ENCODE measurements around the gene TMEM272.

The TMEM272 gene

GRCh38 chr13:51773515-51773914 lies 71.5 kb downstream of the TMEM272 start:
- H3K27me3 ChIP-seq (ENCODE audit: low read depth, low read length) = no peaks in the 10 kb centered on the region
- H3K9me3 ChIP-seq (ENCODE audit: control insufficient read depth in 1 of 2, low read length in 2 of 2) = no peaks in the 10 kb centered on the region
- H3K4me3 ChIP-seq (ENCODE audit: low read depth in 1 of 2, low read length in 2 of 2) = no peak overlapping the region
- H3K27ac ChIP-seq (ENCODE audit: low read length) = no peak overlapping the region
- peaks cover 0 to 12% of the 10 kb centered on the region in 2 donors for H3K4me1 ChIP-seq (ENCODE audit: control insufficient read depth in 1 of 2, insufficient read depth in 2 of 2, low read length in 2 of 2)
- peaks cover 4% of the 10 kb centered on the region in 2 donors for H3K36me3 ChIP-seq (ENCODE audit: control insufficient read depth in 1 of 2, insufficient read depth in 2 of 2, low read length in 2 of 2)

GRCh38 chr13:51772781-51773180 lies 72.2 kb downstream of the TMEM272 start:
- Histone ChIP-seq H3K9me3 (ENCODE audit: control insufficient read depth in 1 of 2, low read length in 2 of 2) (no peaks in the 10 kb centered on the region), H3K4me3 (ENCODE audit: low read depth in 1 of 2, low read length in 2 of 2) (no peak overlapping the region), H3K36me3 (ENCODE audit: control insufficient read depth in 1 of 2, insufficient read depth in 2 of 2, low read length in 2 of 2) (peaks cover 4% of the 10 kb centered on the region in 2 donors), H3K27me3 (ENCODE audit: low read depth, low read length) (no peaks in the 10 kb centered on the region), H3K4me1 (ENCODE audit: control insufficient read depth in 1 of 2, insufficient read depth in 2 of 2, low read length in 2 of 2) (peaks cover 0 to 12% of the 10 kb centered on the region in 2 donors), H3K27ac (ENCODE audit: low read length) (no peak overlapping the region)

GRCh38 chr13:51772105-51772455 lies 72.9 kb downstream of the TMEM272 start:
- H3K36me3 ChIP-seq (ENCODE audit: control insufficient read depth in 1 of 2, insufficient read depth in 2 of 2, low read length in 2 of 2) = peaks cover 4% of the 10 kb centered on the region in 2 donors
- no peak overlapping the region for H3K4me3 ChIP-seq (ENCODE audit: low read depth in 1 of 2, low read length in 2 of 2)
- H3K9me3 ChIP-seq (ENCODE audit: control insufficient read depth in 1 of 2, low read length in 2 of 2) = no peaks in the 10 kb centered on the region
- H3K27ac ChIP-seq (ENCODE audit: low read length) = no peak overlapping the region
- H3K4me1 ChIP-seq (ENCODE audit: control insufficient read depth in 1 of 2, insufficient read depth in 2 of 2, low read length in 2 of 2) = peaks cover 0 to 12% of the 10 kb centered on the region in 2 donors
- no peaks in the 10 kb centered on the region for H3K27me3 ChIP-seq (ENCODE audit: low read depth, low read length)

GRCh38 chr13:51771418-51772104 lies 73.4 kb downstream of the TMEM272 start:
- Histone ChIP-seq H3K4me3 (ENCODE audit: low read depth in 1 of 2, low read length in 2 of 2) (no peak overlapping the region), H3K36me3 (ENCODE audit: control insufficient read depth in 1 of 2, insufficient read depth in 2 of 2, low read length in 2 of 2) (peaks cover 4% of the 10 kb centered on the region in 2 donors), H3K9me3 (ENCODE audit: control insufficient read depth in 1 of 2, low read length in 2 of 2) (no peaks in the 10 kb centered on the region), H3K4me1 (ENCODE audit: control insufficient read depth in 1 of 2, insufficient read depth in 2 of 2, low read length in 2 of 2) (peaks cover 0 to 12% of the 10 kb centered on the region in 2 donors), H3K27me3 (ENCODE audit: low read depth, low read length) (no peaks in the 10 kb centered on the region), H3K27ac (ENCODE audit: low read length) (no peak overlapping the region)

GRCh38 chr13:51770681-51771417 lies 74.1 kb downstream of the TMEM272 start:
- Histone ChIP-seq H3K27ac (ENCODE audit: low read length) (no peak overlapping the region), H3K9me3 (ENCODE audit: control insufficient read depth in 1 of 2, low read length in 2 of 2) (no peaks in the 10 kb centered on the region), H3K27me3 (ENCODE audit: low read depth, low read length) (no peaks in the 10 kb centered on the region), H3K4me3 (ENCODE audit: low read depth in 1 of 2, low read length in 2 of 2) (no peak overlapping the region), H3K4me1 (ENCODE audit: control insufficient read depth in 1 of 2, insufficient read depth in 2 of 2, low read length in 2 of 2) (peaks cover 0 to 12% of the 10 kb centered on the region in 2 donors), H3K36me3 (ENCODE audit: control insufficient read depth in 1 of 2, insufficient read depth in 2 of 2, low read length in 2 of 2) (peaks cover 4% of the 10 kb centered on the region in 2 donors)

- peaks cover 4% of the 10 kb centered on the region in 2 donors for H3K36me3 ChIP-seq (ENCODE audit: control insufficient read depth in 1 of 2, insufficient read depth in 2 of 2, low read length in 2 of 2)
- peaks cover 0 to 12% of the 10 kb centered on the region in 2 donors for H3K4me1 ChIP-seq (ENCODE audit: control insufficient read depth in 1 of 2, insufficient read depth in 2 of 2, low read length in 2 of 2)
- no peak overlapping the region for H3K4me3 ChIP-seq (ENCODE audit: low read depth in 1 of 2, low read length in 2 of 2)
- H3K9me3 ChIP-seq (ENCODE audit: control insufficient read depth in 1 of 2, low read length in 2 of 2) = no peaks in the 10 kb centered on the region
- H3K27ac ChIP-seq (ENCODE audit: low read length) = no peak overlapping the region
- H3K27me3 ChIP-seq (ENCODE audit: low read depth, low read length) = no peaks in the 10 kb centered on the region
Measured at GRCh38 chr13:51770160-51770559, 74.8 kb downstream of the TMEM272 start.

GRCh38 chr13:51769455-51770127 lies 75.4 kb downstream of the TMEM272 start:
- peaks cover 4% of the 10 kb centered on the region in 2 donors for H3K36me3 ChIP-seq (ENCODE audit: control insufficient read depth in 1 of 2, insufficient read depth in 2 of 2, low read length in 2 of 2)
- H3K4me3 ChIP-seq (ENCODE audit: low read depth in 1 of 2, low read length in 2 of 2) = no peak overlapping the region
- H3K27ac ChIP-seq (ENCODE audit: low read length) = no peak overlapping the region
- H3K9me3 ChIP-seq (ENCODE audit: control insufficient read depth in 1 of 2, low read length in 2 of 2) = no peaks in the 10 kb centered on the region
- no peaks in the 10 kb centered on the region for H3K27me3 ChIP-seq (ENCODE audit: low read depth, low read length)
- peaks cover 5 to 17% of the 10 kb centered on the region in 2 donors for H3K4me1 ChIP-seq (ENCODE audit: control insufficient read depth in 1 of 2, insufficient read depth in 2 of 2, low read length in 2 of 2)

- H3K36me3 ChIP-seq (ENCODE audit: control insufficient read depth in 1 of 2, insufficient read depth in 2 of 2, low read length in 2 of 2) = peaks cover 4% of the 10 kb centered on the region in 2 donors
- no peak overlapping the region for H3K27ac ChIP-seq (ENCODE audit: low read length)
- no peaks in the 10 kb centered on the region for H3K9me3 ChIP-seq (ENCODE audit: control insufficient read depth in 1 of 2, low read length in 2 of 2)
- peaks cover 11 to 17% of the 10 kb centered on the region in 2 donors for H3K4me1 ChIP-seq (ENCODE audit: control insufficient read depth in 1 of 2, insufficient read depth in 2 of 2, low read length in 2 of 2)
- no peak overlapping the region for H3K4me3 ChIP-seq (ENCODE audit: low read depth in 1 of 2, low read length in 2 of 2)
- H3K27me3 ChIP-seq (ENCODE audit: low read depth, low read length) = no peaks in the 10 kb centered on the region
Measured at GRCh38 chr13:51768976-51769375, 76.0 kb downstream of the TMEM272 start.

GRCh38 chr13:51768378-51768921 lies 76.5 kb downstream of the TMEM272 start:
- Histone ChIP-seq H3K36me3 (ENCODE audit: control insufficient read depth in 1 of 2, insufficient read depth in 2 of 2, low read length in 2 of 2) (peaks cover 4% of the 10 kb centered on the region in 2 donors), H3K27me3 (ENCODE audit: low read depth, low read length) (no peaks in the 10 kb centered on the region), H3K9me3 (ENCODE audit: control insufficient read depth in 1 of 2, low read length in 2 of 2) (no peaks in the 10 kb centered on the region), H3K27ac (ENCODE audit: low read length) (no peak overlapping the region), H3K4me3 (ENCODE audit: low read depth in 1 of 2, low read length in 2 of 2) (no peak overlapping the region), H3K4me1 (ENCODE audit: control insufficient read depth in 1 of 2, insufficient read depth in 2 of 2, low read length in 2 of 2) (peaks cover 11 to 17% of the 10 kb centered on the region in 2 donors)

- Histone ChIP-seq H3K27me3 (ENCODE audit: low read depth, low read length) (no peaks in the 10 kb centered on the region), H3K4me3 (ENCODE audit: low read depth in 1 of 2, low read length in 2 of 2) (no peak overlapping the region), H3K9me3 (ENCODE audit: control insufficient read depth in 1 of 2, low read length in 2 of 2) (no peaks in the 10 kb centered on the region), H3K4me1 (ENCODE audit: control insufficient read depth in 1 of 2, insufficient read depth in 2 of 2, low read length in 2 of 2) (peaks cover 11 to 17% of the 10 kb centered on the region in 2 donors), H3K36me3 (ENCODE audit: control insufficient read depth in 1 of 2, insufficient read depth in 2 of 2, low read length in 2 of 2) (no peaks in the 10 kb centered on the region), H3K27ac (ENCODE audit: low read length) (no peak overlapping the region)
Measured at GRCh38 chr13:51767100-51767499, 77.9 kb downstream of the TMEM272 start.

- Histone ChIP-seq H3K9me3 (ENCODE audit: control insufficient read depth in 1 of 2, low read length in 2 of 2) (no peaks in the 10 kb centered on the region), H3K27me3 (ENCODE audit: low read depth, low read length) (no peaks in the 10 kb centered on the region), H3K4me3 (ENCODE audit: low read depth in 1 of 2, low read length in 2 of 2) (peak overlapping the region in 1 of 2 donors; percentile 16), H3K27ac (ENCODE audit: low read length) (peak overlapping the region; percentile 76), H3K4me1 (ENCODE audit: control insufficient read depth in 1 of 2, insufficient read depth in 2 of 2, low read length in 2 of 2) (peaks cover 11 to 12% of the 10 kb centered on the region in 2 donors), H3K36me3 (ENCODE audit: control insufficient read depth in 1 of 2, insufficient read depth in 2 of 2, low read length in 2 of 2) (peaks cover 0 to 8% of the 10 kb centered on the region in 2 donors)
Measured at GRCh38 chr13:51765142-51765515, 79.8 kb downstream of the TMEM272 start.

All from muscle layer of duodenum (tissue), 2 donors.